ENCODE measurements around the gene PAPPA.

Gene PAPPA

GRCh38 chr9:116432051-116432450 lies 278.5 kb downstream of the PAPPA start:
- DNase-seq: no peak

- no peak for DNase-seq
Measured at GRCh38 chr9:116434314-116434713, 280.7 kb downstream of the PAPPA start.

GRCh38 chr9:116435706-116436105 lies 282.1 kb downstream of the PAPPA start:
- DNase-seq: no peak

- no peak for DNase-seq
Measured at GRCh38 chr9:116436121-116436520, 282.5 kb downstream of the PAPPA start.

- no peak for DNase-seq
Measured at GRCh38 chr9:116437411-116438370, 284.1 kb downstream of the PAPPA start.

GRCh38 chr9:116442528-116442927 lies 288.9 kb downstream of the PAPPA start:
- no peak for DNase-seq

GRCh38 chr9:116447934-116448333 lies 294.3 kb downstream of the PAPPA start:
- no peak for DNase-seq

GRCh38 chr9:116448431-116448830 lies 294.8 kb downstream of the PAPPA start:
- DNase-seq: no peak

GRCh38 chr9:116449949-116450348 lies 296.4 kb downstream of the PAPPA start:
- no peak for DNase-seq

- DNase-seq: no peak
Measured at GRCh38 chr9:116450378-116451139, 297.0 kb downstream of the PAPPA start.

- DNase-seq: no peak
Measured at GRCh38 chr9:116451500-116452115, 298.0 kb downstream of the PAPPA start.

All from AML-193 (cell line).